Fibroblast of pulmonary artery (primary cell): ENCODE data around the gene FANCL.
"Not testable (repeated sequence)": the region's sequence is repeated elsewhere in the genome, so short reads cannot be mapped to it uniquely, and the experiment has no call there.

ENCODE experiments used
- DNase-seq: peaks from one replicate; pipeline ENCODE4 v3.0.0-alpha.2; 2010; ENCODE audit warnings: low read depth
- H3K4me3 ChIP-seq: replicated peaks from 2 replicates; pipeline ENCODE4 v1.5.1; 2011; ENCODE audit warnings: low read depth, mild to moderate bottlenecking, control low read depth, low read length, moderate library complexity
- TF ChIP-seq, protein P1 (sequence below): IDR thresholded peaks from 2 replicates; pipeline ENCODE4 v1.5.1; 2011; ENCODE audit warnings: mild to moderate bottlenecking, control low read depth, low read length, inconsistent platforms; ENCODE audit errors: missing control alignments

FANCL gene

DNA sequence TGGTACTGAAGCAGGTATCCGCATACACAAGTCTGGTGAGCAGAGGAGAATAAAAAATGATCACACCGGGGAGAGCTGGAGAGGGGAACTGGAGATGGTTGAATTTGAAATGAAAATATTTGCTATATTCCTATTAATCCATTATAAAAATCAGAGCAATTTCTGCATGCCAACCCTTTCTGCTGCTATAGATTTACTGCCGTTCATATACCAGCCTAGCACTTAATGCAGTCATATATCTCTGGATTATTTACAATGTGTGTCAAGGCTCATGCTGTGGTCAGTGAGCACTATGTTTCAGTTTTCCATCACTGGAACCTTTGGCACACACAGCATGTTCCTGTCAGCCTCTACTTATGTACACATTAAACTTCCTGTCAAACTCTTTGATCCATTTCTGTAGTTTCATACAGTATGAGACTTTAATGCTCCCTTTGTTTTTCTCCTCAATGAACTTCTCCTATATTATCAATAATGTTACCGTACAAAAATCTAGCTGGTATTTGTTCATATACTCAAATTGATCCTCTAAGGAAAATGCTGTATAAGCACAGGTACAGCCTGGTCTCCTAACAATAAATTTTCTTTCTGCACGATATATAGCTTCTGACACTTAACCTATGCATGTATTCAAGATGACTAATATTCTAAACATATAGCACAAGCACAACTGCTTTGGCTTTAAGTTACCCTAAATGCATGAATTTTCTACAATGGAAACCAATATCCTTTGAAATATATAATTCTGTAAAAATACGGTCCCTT is 36.7 kb downstream of the FANCL start:
- no peak for DNase-seq
- no peak overlapping the region for H3K4me3 ChIP-seq
- TF ChIP-seq, protein P1, sequence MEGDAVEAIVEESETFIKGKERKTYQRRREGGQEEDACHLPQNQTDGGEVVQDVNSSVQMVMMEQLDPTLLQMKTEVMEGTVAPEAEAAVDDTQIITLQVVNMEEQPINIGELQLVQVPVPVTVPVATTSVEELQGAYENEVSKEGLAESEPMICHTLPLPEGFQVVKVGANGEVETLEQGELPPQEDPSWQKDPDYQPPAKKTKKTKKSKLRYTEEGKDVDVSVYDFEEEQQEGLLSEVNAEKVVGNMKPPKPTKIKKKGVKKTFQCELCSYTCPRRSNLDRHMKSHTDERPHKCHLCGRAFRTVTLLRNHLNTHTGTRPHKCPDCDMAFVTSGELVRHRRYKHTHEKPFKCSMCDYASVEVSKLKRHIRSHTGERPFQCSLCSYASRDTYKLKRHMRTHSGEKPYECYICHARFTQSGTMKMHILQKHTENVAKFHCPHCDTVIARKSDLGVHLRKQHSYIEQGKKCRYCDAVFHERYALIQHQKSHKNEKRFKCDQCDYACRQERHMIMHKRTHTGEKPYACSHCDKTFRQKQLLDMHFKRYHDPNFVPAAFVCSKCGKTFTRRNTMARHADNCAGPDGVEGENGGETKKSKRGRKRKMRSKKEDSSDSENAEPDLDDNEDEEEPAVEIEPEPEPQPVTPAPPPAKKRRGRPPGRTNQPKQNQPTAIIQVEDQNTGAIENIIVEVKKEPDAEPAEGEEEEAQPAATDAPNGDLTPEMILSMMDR, result no peak

DNA sequence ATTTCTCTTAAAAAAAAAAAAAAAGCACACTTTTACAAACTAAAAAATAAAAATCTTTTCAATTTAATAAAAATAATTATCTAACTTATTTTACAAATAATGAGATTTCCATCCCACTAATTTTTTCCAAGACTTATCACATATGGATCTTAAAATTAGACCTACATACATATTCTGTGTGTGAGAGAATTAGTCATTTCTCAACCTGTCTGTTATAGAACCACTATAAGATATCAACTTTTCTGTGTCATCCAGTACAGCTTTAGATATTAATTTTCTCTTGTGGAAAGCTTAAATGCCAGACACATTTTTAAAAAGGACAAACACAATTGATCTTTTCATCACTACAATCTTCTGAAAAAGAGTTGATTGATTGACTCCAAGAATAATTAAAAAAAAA is 38.1 kb downstream of the FANCL start:
- no peak for DNase-seq
- TF ChIP-seq, protein P1, result no peak
- H3K4me3 ChIP-seq, result no peak overlapping the region

DNA sequence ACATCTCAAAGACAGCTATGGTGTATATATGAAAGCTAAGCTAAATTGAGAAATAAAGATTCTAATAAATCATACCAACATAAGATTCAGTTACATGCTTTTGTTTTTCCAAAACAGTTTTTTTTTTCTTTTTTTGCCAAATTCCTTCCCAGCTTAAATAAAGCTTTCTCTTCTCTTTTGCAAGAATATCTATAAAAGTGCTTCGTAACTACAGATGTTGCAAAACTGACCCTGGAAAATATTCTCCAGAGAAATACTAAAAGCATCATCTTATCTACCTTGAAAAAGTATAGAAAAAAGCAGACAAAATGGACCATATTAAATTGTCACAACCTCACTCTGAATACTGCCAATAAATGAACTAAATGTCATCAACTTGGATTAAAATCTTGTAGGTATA is 38.7 kb downstream of the FANCL start:
- no peak for DNase-seq
- H3K4me3 ChIP-seq, result no peak overlapping the region
- TF ChIP-seq, protein P1, result no peak

DNA sequence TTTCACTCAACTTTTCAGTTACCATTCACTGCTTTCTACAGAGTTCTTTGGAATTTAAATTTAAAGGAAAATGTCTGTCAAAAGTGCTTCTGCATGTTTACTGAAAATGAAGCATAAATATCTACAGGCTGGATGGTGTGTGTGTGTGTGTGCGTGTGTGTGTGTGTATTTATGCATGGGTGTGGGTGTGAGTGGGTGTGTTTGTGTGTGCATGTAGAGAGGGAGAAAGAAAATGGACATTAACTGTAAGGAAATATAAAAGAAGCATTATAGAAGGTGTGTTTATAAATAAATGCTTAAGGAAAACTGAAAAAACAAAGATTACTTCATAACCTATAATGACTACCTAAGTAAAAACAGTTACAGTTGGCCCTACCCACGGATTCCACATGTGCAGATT is 43.2 kb downstream of the FANCL start:
- TF ChIP-seq, protein P1, result no peak
- no peak for DNase-seq

DNA sequence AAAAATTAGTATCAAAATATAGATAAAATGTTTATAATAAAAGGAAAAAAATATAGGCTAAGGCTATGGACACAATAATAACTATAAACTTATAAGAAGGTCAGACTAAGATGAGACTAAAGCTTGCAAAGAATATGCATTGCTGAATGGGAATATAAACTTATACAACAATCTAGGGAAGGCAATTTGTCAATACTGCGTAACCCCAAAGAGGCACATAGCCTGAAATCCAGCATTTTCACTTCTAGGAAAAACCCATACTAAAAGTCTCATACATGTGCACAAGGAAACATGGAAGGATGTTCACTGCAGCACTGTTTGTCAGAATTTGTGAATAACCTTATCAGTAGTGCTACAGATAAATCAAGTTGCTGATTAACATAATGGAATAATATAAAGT is 45.5 kb downstream of the FANCL start:
- DNase-seq, result no peak
- TF ChIP-seq, protein P1, result no peak
- H3K4me3 ChIP-seq, result no peak overlapping the region

More for the DNA sequence above, 43.2 kb downstream of the FANCL start:
- H3K4me3 ChIP-seq, result no peak overlapping the region

DNA sequence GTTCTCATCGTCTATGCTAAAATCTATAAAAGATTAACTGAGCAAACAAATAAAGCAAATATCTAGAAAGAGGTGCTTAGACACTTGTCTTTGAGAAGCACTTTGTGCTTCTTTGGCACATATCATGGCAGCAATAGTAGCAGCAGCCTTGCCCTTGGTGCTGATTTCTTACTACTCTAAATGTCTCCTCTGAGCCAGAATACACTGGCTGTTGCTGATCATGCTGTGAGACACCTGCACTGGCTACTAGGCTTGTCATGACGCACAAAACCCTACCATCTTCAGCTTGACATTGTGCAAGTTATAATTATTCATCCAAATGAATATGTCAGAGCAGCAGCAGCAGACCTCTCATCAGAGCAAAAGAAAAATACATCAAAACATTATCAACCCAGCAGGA is 46.7 kb downstream of the FANCL start:
- DNase-seq, result no peak
- TF ChIP-seq, protein P1, result no peak
- no peak overlapping the region for H3K4me3 ChIP-seq

DNA sequence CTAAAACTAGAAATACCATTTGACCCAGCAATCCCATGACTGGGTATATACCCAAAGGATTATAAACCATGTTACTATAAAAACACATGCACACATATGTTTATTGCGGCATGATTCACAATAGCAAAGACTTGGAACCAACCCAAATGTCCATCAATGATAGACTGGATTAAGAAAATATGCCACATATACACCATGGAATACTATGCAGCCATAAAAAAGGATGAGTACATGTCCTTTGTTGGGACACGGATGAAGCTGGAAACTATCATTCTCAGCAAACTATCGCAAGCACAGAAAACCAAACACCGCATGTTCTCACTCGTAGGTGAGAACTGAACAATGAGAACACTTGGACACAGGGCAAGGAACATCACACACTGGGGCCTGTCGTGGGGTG is 54.1 kb downstream of the FANCL start:
- DNase-seq, H3K4me3 ChIP-seq: not testable (repeated sequence)
